ENCODE data around the gene TMEM213.

DNA sequence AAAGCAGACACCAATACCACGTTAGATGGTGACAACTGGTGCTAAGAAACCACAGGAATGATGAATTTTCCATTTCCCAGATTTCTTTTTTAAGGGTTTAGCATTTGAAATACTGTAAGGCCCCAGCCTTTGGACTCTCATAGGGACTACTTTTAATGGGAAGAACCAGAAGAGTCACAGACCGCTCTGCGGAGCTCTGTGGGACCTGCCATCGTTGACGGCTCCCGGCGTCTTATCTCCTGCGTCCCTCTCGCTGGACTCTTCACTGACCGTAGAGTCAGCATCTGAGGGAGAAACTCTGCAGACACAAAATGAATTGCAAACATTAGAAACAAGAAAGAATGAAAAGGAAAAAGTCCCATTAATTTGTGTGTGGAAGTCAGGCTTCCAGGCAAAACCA, 81.6 kb downstream of the TMEM213 start:
- TF ChIP-seq FOXM1 (IDR thresholded peaks at IDR 0.05; ENCODE audit: low read depth, low read length) (no peak), POLR2A (IDR thresholded peaks at IDR 0.05; ENCODE audit: low read depth, low read length) (no peak), NFYB (IDR thresholded peaks at IDR 0.05; ENCODE audit: insufficient read depth, low read depth, low read length) (no peak)
